AG04449 (cell line): ENCODE results near the gene FCAR.
"Not testable (repeated sequence)": the region's sequence is repeated elsewhere in the genome, so short reads cannot be mapped to it uniquely, and the experiment has no call there.

Experiments
- CTCF ChIA-PET: fragments of 350-600 bp; formaldehyde crosslinking; extraction: SDS; loops from one replicate; lab custom pipeline; 2021; ENCODE audit warnings: antibody characterized with exemption; lab: Yijun Ruan, JAX
- POLR2A ChIA-PET: fragments of 400-600, 350-600 bp; formaldehyde crosslinking; extraction: SDS; loops from one replicate; lab custom pipeline; 2020; ENCODE audit warnings: antibody characterized with exemption, inconsistent platforms; lab: Yijun Ruan, JAX
- DNase-seq: peaks from one replicate; pipeline ENCODE4 v3.0.0-alpha.2; 2010; ENCODE audit warnings: low read depth, low spot score
- H3K4me3 ChIP-seq: 2 replicates; pipeline ENCODE4 v1.5.1; 2011; ENCODE audit warnings: low read depth, mild to moderate bottlenecking, control low read depth, low read length
- CTCF ChIP-seq: IDR thresholded peaks from one replicate; pipeline ENCODE4 v1.5.1; 2011; ENCODE audit warnings: mild to moderate bottlenecking, moderate library complexity, low read length, control low read depth, inconsistent platforms; ENCODE audit not compliant: insufficient read depth; ENCODE audit errors: missing control alignments

FCAR gene

GRCh38 chr19:54903303-54903702 is 29.3 kb downstream of the FCAR start:
- no peak for TF ChIP-seq CTCF
- no peak overlapping the region for H3K4me3 ChIP-seq
- DNase-seq, result no peak
- CTCF ChIA-PET, result no interaction called here
- POLR2A ChIA-PET, result no interaction called here

GRCh38 chr19:54904261-54904660 is 30.2 kb downstream of the FCAR start:
- CTCF ChIA-PET, DNase-seq, POLR2A ChIA-PET, H3K4me3 ChIP-seq: not testable (repeated sequence)

GRCh38 chr19:54905421-54905802 is 31.4 kb downstream of the FCAR start:
- no peak for DNase-seq
- POLR2A ChIA-PET, result no interaction called here
- no peak for TF ChIP-seq CTCF
- CTCF ChIA-PET, result no interaction called here
- H3K4me3 ChIP-seq, result no peak overlapping the region

- no peak for DNase-seq
- ChIA-PET POLR2A (no interaction called here), CTCF (no interaction called here)
- TF ChIP-seq CTCF, result no peak
- H3K4me3 ChIP-seq, result no peak within 1 kb of the TSS
These were observed 31.9 kb downstream of the FCAR start, which contains the start of gene NCR1 for GRCh38 chr19:54905803-54906511. NCR1 (plus strand) TSS chr19:54906148; CDS start chr19:54906188, 40 bp downstream.

- H3K4me3 ChIP-seq, result no peak overlapping the region
- DNase-seq, result no peak
- CTCF ChIA-PET, result no interaction called here
- POLR2A ChIA-PET, result no interaction called here
- TF ChIP-seq CTCF, result no peak
These were observed 32.8 kb downstream of the FCAR start for GRCh38 chr19:54906819-54907218.

GRCh38 chr19:54907899-54908298 is 33.9 kb downstream of the FCAR start:
- H3K4me3 ChIP-seq, DNase-seq, CTCF ChIA-PET, POLR2A ChIA-PET: not testable (repeated sequence)

GRCh38 chr19:54916822-54917221 is 42.8 kb downstream of the FCAR start:
- ChIA-PET CTCF (no interaction called here), POLR2A (no interaction called here)
- no peak overlapping the region for H3K4me3 ChIP-seq
- no peak for DNase-seq
- TF ChIP-seq CTCF, result no peak
